ENCODE measurements around the gene RAP1A.
A peak's percentile ranks its signal among the peaks of the same experiment; 100 is the strongest.
"Not testable (repeated sequence)": the region's sequence is repeated elsewhere in the genome, so short reads cannot be mapped to it uniquely, and the experiment has no call there.

Gene RAP1A

GRCh38 chr1:111738436-111739193 is 119.0 kb downstream of the RAP1A start:
- Histone ChIP-seq H3K9me2 (ENCODE audit: low read depth, low read length) (no peaks in the 10 kb centered on the region), H4K20me1 (ENCODE audit: insufficient read depth, low read length) (no peaks in the 10 kb centered on the region), H3K27me3 (ENCODE audit: insufficient read depth, low read length) (no peaks in the 10 kb centered on the region), H3K9ac (ENCODE audit: low read length) (peak overlapping the region; percentile 54), H3K4me1 (ENCODE audit: insufficient read depth, low read length, severe bottlenecking) (peaks cover 29% of the 10 kb centered on the region), H2AFZ (ENCODE audit: low read length) (no peak overlapping the region), H3K36me3 (ENCODE audit: insufficient read depth, low read length) (no peaks in the 10 kb centered on the region), H3K27ac (ENCODE audit: low read depth, low read length, poor library complexity, severe bottlenecking) (no peak overlapping the region), H3F3A (ENCODE audit: insufficient read depth, low read length) (no peaks in the 10 kb centered on the region), H3K4me2 (ENCODE audit: low read length) (peak overlapping the region; percentile 88), H3K79me2 (ENCODE audit: insufficient read depth, low read length) (no peaks in the 10 kb centered on the region), H3K9me3 (ENCODE audit: low read length) (no peaks in the 10 kb centered on the region), H3K4me3 (ENCODE audit: low read depth, low read length, poor library complexity, severe bottlenecking) (peak overlapping the region; percentile 65)
- TF ChIP-seq EZH2 (IDR thresholded peaks at IDR 0.05; ENCODE audit: borderline replicate concordance, low read length) = no peak
- no peak for TF ChIP-seq CTCF (IDR thresholded peaks at IDR 0.05; ENCODE audit: low read length)

GRCh38 chr1:111739194-111739924 is 119.8 kb downstream of the RAP1A start, which contains the start of gene INKA2:
Gene INKA2 (minus strand): TSS chr1:111739395. CDS start chr1:111739242, 153 bp downstream.
- H3F3A ChIP-seq (ENCODE audit: insufficient read depth, low read length) = no peaks in the 10 kb centered on the region
- no peak for TF ChIP-seq CTCF (IDR thresholded peaks at IDR 0.05; ENCODE audit: low read length)
- no peak for TF ChIP-seq EZH2 (IDR thresholded peaks at IDR 0.05; ENCODE audit: borderline replicate concordance, low read length)
- H4K20me1 ChIP-seq (ENCODE audit: insufficient read depth, low read length) = no peaks in the 10 kb centered on the region
- H3K79me2 ChIP-seq (ENCODE audit: insufficient read depth, low read length) = no peaks in the 10 kb centered on the region
- no peaks in the 10 kb centered on the region for H3K9me3 ChIP-seq (ENCODE audit: low read length)
- peaks cover 29% of the 10 kb centered on the region for H3K4me1 ChIP-seq (ENCODE audit: insufficient read depth, low read length, severe bottlenecking)
- H3K27me3 ChIP-seq (ENCODE audit: insufficient read depth, low read length) = no peaks in the 10 kb centered on the region
- peak within 1 kb of the TSS; percentile 88 for H3K4me2 ChIP-seq (ENCODE audit: low read length)
- H3K27ac ChIP-seq (ENCODE audit: low read depth, low read length, poor library complexity, severe bottlenecking) = no peak within 1 kb of the TSS
- no peaks in the 10 kb centered on the region for H3K36me3 ChIP-seq (ENCODE audit: insufficient read depth, low read length)
- no peaks in the 10 kb centered on the region for H3K9me2 ChIP-seq (ENCODE audit: low read depth, low read length)
- peak within 1 kb of the TSS; percentile 65 for H3K4me3 ChIP-seq (ENCODE audit: low read depth, low read length, poor library complexity, severe bottlenecking)
- H3K9ac ChIP-seq (ENCODE audit: low read length) = peak within 1 kb of the TSS; percentile 54
- no peak within 1 kb of the TSS for H2AFZ ChIP-seq (ENCODE audit: low read length)

GRCh38 chr1:111739925-111740765 is 120.6 kb downstream of the RAP1A start:
- no peaks in the 10 kb centered on the region for H4K20me1 ChIP-seq (ENCODE audit: insufficient read depth, low read length)
- H3K4me1 ChIP-seq (ENCODE audit: insufficient read depth, low read length, severe bottlenecking) = peaks cover 29% of the 10 kb centered on the region
- H3F3A ChIP-seq (ENCODE audit: insufficient read depth, low read length) = no peaks in the 10 kb centered on the region
- no peaks in the 10 kb centered on the region for H3K36me3 ChIP-seq (ENCODE audit: insufficient read depth, low read length)
- H3K9me2 ChIP-seq (ENCODE audit: low read depth, low read length) = no peaks in the 10 kb centered on the region
- no peak overlapping the region for H2AFZ ChIP-seq (ENCODE audit: low read length)
- H3K79me2 ChIP-seq (ENCODE audit: insufficient read depth, low read length) = no peaks in the 10 kb centered on the region
- H3K27me3 ChIP-seq (ENCODE audit: insufficient read depth, low read length) = no peaks in the 10 kb centered on the region
- peak overlapping the region; percentile 65 for H3K4me3 ChIP-seq (ENCODE audit: low read depth, low read length, poor library complexity, severe bottlenecking)
- peak overlapping the region; percentile 88 for H3K4me2 ChIP-seq (ENCODE audit: low read length)
- no peaks in the 10 kb centered on the region for H3K9me3 ChIP-seq (ENCODE audit: low read length)
- H3K9ac ChIP-seq (ENCODE audit: low read length) = peak overlapping the region; percentile 54; the same call in 1 of the 2 replicates
- no peak overlapping the region for H3K27ac ChIP-seq (ENCODE audit: low read depth, low read length, poor library complexity, severe bottlenecking)
- TF ChIP-seq EZH2 (IDR thresholded peaks at IDR 0.05; ENCODE audit: borderline replicate concordance, low read length) = no peak; the same call in 1 of the 2 replicates
- no peak for TF ChIP-seq CTCF (IDR thresholded peaks at IDR 0.05; ENCODE audit: low read length)

GRCh38 chr1:111742292-111742691 is 122.7 kb downstream of the RAP1A start:
- H3K27ac ChIP-seq (ENCODE audit: low read depth, low read length, poor library complexity, severe bottlenecking); H4K20me1 ChIP-seq (ENCODE audit: insufficient read depth, low read length); H3K79me2 ChIP-seq (ENCODE audit: insufficient read depth, low read length); H3K36me3 ChIP-seq (ENCODE audit: insufficient read depth, low read length); H3K9me2 ChIP-seq (ENCODE audit: low read depth, low read length); H3K27me3 ChIP-seq (ENCODE audit: insufficient read depth, low read length); H2AFZ ChIP-seq (ENCODE audit: low read length); H3F3A ChIP-seq (ENCODE audit: insufficient read depth, low read length); H3K4me3 ChIP-seq (ENCODE audit: low read depth, low read length, poor library complexity, severe bottlenecking); H3K4me2 ChIP-seq (ENCODE audit: low read length); H3K9me3 ChIP-seq (ENCODE audit: low read length); H3K9ac ChIP-seq (ENCODE audit: low read length): not testable (repeated sequence)
- H3K4me1 ChIP-seq (ENCODE audit: insufficient read depth, low read length, severe bottlenecking) = peaks cover 26% of the 10 kb centered on the region

Measured in OCI-LY1 (cell line).